GM12892 (cell line): ENCODE results near the gene DEGS1.

Experiments
- POLR2A ChIP-seq: IDR thresholded peaks from 2 replicates; pipeline ENCODE4 v1.6.1; 2011; ENCODE audit warnings: low read depth, low read length, control low read depth
- POLR2AphosphoS5 ChIP-seq: IDR thresholded peaks from 2 replicates; pipeline ENCODE4 v1.6.1; 2011; ENCODE audit warnings: low read depth, low read length, control low read depth
- TAF1 ChIP-seq: IDR thresholded peaks from 2 replicates; pipeline ENCODE4 v1.6.1; 2011; ENCODE audit warnings: low read depth, mild to moderate bottlenecking, control low read depth, low read length, borderline replicate concordance

- TF ChIP-seq POLR2A (no peak), POLR2AphosphoS5 (no peak), TAF1 (no peak)
These were observed 44.8 kb upstream of the DEGS1 start for GRCh38 chr1:224138198-224138597.
